Type B pancreatic cell (in vitro differentiated cells): ENCODE results near the gene CEP170. TPM values are rescaled to one million over a fixed set of nuclear protein-coding genes. Genes with fewer than 3 reads are reported as not detected.

ENCODE experiments used
- DNase-seq: peaks from one replicate; pipeline ENCODE4 v3.0.0; 2021; ENCODE audit warnings: mixed read lengths; ENCODE audit not compliant: unreplicated experiment; ENCODE audit errors: extremely low spot score
- H3K27ac Mint-ChIP-seq: 2 replicates; pipeline ENCODE4 v1.8.0; 2021; ENCODE audit warnings: mild to moderate bottlenecking, mixed read lengths
- H3K27me3 Mint-ChIP-seq: 2 replicates; pipeline ENCODE4 v1.8.0; 2021; ENCODE audit warnings: mixed read lengths
- H3K36me3 Mint-ChIP-seq: 2 replicates; pipeline ENCODE4 v1.8.0; 2021; ENCODE audit warnings: mixed read lengths
- H3K4me1 Mint-ChIP-seq: one replicate; pipeline ENCODE4 v1.8.0; 2021; ENCODE audit warnings: mixed read lengths; ENCODE audit not compliant: unreplicated experiment
- H3K4me3 Mint-ChIP-seq: 2 replicates; pipeline ENCODE4 v1.8.0; 2021; ENCODE audit warnings: mild to moderate bottlenecking, mixed read lengths
- H3K9me3 Mint-ChIP-seq: 2 replicates; pipeline ENCODE4 v1.8.0; 2021; ENCODE audit warnings: mixed read lengths
- CTCF ChIP-seq: fragments of 200-600 bp; sonication (generic); conservative IDR thresholded peaks from 2 replicates; pipeline ENCODE4 v1.5.0; 2021; ENCODE audit warnings: antibody characterized with exemption, mild to moderate bottlenecking
- total RNA-seq: library from RNA; stranded (reverse); gene quantifications from 2 replicates; pipeline ENCODE4 v1.2.1, GENCODE V29; 2021; ENCODE audit warnings: low replicate concordance

Gene CEP170
- total RNA-seq, 1 donor from 2014 or later = 83.8 TPM

DNA sequence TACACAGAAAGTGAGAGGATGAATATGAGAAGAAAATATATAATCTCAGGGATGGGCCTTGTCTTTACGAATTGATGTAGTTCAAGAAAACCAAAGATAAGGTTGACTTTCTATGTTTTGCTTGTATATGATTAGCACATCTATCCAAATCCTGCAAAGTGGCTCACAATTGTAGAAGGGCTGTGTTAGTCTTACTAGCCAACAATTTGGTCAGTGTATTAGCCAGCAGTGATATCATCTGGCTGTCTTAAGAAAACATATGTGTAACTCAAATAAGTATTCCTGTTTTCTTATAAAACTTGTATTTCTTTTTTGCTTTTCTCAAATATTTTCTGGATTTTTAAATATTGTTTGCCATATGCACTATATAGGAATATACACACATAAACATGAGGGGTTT is 6.3 kb upstream of the CEP170 start:
- H3K9me3 Mint-ChIP-seq = no peaks in the 10 kb centered on the region
- no peak for TF ChIP-seq CTCF
- no peaks in the 10 kb centered on the region for H3K36me3 Mint-ChIP-seq
- H3K4me3 Mint-ChIP-seq = no peak overlapping the region
- no peak for DNase-seq
- H3K27ac Mint-ChIP-seq = no peak overlapping the region
- H3K4me1 Mint-ChIP-seq = peaks cover 23% of the 10 kb centered on the region
- H3K27me3 Mint-ChIP-seq = no peaks in the 10 kb centered on the region

DNA sequence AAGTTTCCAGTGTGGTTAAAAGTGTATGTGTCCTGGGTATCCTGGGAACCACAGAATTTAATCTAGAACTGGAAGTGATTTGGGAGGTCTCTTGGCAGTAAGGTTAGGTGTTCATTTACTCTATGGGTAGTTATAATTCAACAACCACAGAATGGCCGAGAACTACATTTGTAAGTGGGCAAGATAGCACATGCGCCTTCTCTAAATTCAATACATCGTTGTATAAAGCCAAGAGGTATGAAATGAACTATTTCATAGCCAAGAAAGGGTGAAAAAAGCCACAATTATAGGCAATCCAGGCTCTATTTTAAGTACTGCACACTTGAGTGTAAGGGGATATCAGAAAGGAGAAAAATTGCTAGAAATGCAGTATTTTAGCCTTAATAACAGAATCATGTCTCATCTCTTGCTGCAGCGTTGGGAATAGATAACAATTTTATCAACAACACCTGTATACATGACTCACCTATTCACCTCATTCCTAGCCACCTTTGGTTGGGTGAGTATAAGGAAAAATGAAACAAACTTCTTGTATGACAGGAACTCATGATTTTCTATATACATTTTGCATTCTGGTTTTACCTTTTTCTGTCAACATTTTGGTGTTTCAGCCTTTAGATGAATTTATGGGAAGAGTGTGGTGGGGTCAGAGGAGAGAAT is 5.3 kb upstream of the CEP170 start:
- no peak overlapping the region for H3K27ac Mint-ChIP-seq
- peaks cover 23% of the 10 kb centered on the region for H3K4me1 Mint-ChIP-seq
- no peaks in the 10 kb centered on the region for H3K9me3 Mint-ChIP-seq

GRCh38 chr1:243258731-243259130 is 3.6 kb upstream of the CEP170 start:
- Mint-ChIP-seq H3K27ac (no peak overlapping the region), H3K4me1 (peaks cover 13% of the 10 kb centered on the region), H3K9me3 (no peaks in the 10 kb centered on the region), H3K36me3 (no peaks in the 10 kb centered on the region), H3K4me3 (no peak overlapping the region), H3K27me3 (no peaks in the 10 kb centered on the region)
- TF ChIP-seq CTCF = no peak
- DNase-seq = no peak

More for the DNA sequence above, 5.3 kb upstream of the CEP170 start:
- no peaks in the 10 kb centered on the region for H3K36me3 Mint-ChIP-seq
- no peaks in the 10 kb centered on the region for H3K27me3 Mint-ChIP-seq
- TF ChIP-seq CTCF = no peak
- H3K4me3 Mint-ChIP-seq = no peak overlapping the region
- DNase-seq = no peak

DNA sequence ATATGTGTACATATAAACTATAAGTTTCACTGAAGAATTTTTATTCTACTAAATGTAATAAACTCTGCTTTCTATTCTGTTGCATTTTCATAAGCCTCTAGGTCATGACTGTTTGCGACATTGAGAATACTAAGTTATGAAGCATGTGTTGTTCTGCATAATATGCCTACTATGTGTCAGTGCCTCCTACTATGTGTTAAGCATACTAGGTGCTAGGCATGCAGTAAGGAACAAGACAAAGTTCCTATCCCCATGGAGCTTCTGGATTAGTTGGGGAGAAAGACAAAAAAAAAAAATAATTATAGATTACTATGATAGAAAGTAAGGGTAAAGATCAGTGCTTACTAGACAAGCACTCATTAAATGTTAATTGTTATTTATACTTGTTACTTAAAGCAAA is 2.1 kb upstream of the CEP170 start:
- no peak for TF ChIP-seq CTCF
- H3K36me3 Mint-ChIP-seq = no peaks in the 10 kb centered on the region
- H3K27ac Mint-ChIP-seq = no peak overlapping the region
- no peak overlapping the region for H3K4me3 Mint-ChIP-seq
- DNase-seq = no peak
- H3K27me3 Mint-ChIP-seq = no peaks in the 10 kb centered on the region
- H3K9me3 Mint-ChIP-seq = no peaks in the 10 kb centered on the region
- H3K4me1 Mint-ChIP-seq = peaks cover 16% of the 10 kb centered on the region

DNA sequence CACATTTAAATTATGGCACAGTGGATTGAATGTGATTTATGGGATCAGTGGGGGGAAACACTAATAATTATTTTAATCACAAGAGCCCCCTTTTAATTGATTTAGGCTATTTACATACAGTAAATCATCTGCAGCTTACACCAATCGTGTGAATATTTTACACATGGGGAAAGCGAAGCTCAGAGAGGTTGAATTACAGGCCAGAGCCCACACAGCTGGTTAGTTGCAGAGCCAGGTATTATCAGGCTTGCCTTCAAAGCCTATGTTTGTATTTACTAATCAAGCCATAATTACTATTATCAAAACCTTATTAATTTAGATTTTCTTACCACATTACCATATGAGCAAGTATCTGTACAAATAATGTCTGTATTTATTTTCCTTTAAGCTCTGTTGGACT is 1.5 kb upstream of the CEP170 start:
- peak overlapping the region; percentile 99 for H3K27ac Mint-ChIP-seq
- H3K9me3 Mint-ChIP-seq = no peaks in the 10 kb centered on the region

More for the DNA sequence above, 1.5 kb upstream of the CEP170 start:
- DNase-seq = no peak
- Mint-ChIP-seq H3K36me3 (no peaks in the 10 kb centered on the region), H3K4me1 (peaks cover 22% of the 10 kb centered on the region), H3K27me3 (no peaks in the 10 kb centered on the region), H3K4me3 (peak overlapping the region; percentile 98)
- no peak for TF ChIP-seq CTCF
